Stimulated activated CD8-positive, alpha-beta memory T cell treated with anti-CD3 and anti-CD28 coated beads, Interleukin-4, amount 100 ng/mL, for 4 hours (primary cell): ENCODE data around the gene PIGK.

ENCODE experiments used
- DNase-seq, 2 donors: peaks; one replicate each; pipeline ENCODE4 v3.0.0-alpha.2; 2020; ENCODE audit warnings: low read depth in 2 of 2, low spot score in 1 of 2

The PIGK gene

DNA sequence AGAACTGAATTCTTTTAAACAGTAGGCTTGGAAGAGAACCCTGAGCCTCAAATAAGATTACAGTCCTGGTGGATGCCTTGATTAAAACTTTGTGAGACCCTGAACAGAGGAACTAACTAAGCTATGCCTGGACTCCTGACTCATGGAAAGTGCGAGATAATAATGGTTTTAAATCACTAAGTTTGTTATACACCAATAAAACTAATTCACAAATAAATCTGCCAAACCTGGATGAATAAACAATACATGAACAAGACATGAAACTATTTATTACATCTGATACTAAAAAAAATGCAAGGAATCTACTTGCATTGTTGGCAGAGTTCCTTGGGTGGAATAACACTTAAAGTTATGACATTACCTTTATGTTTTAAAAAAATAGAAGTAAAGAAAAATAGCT is 118.4 kb downstream of the PIGK start:
- DNase-seq = no peak

DNA sequence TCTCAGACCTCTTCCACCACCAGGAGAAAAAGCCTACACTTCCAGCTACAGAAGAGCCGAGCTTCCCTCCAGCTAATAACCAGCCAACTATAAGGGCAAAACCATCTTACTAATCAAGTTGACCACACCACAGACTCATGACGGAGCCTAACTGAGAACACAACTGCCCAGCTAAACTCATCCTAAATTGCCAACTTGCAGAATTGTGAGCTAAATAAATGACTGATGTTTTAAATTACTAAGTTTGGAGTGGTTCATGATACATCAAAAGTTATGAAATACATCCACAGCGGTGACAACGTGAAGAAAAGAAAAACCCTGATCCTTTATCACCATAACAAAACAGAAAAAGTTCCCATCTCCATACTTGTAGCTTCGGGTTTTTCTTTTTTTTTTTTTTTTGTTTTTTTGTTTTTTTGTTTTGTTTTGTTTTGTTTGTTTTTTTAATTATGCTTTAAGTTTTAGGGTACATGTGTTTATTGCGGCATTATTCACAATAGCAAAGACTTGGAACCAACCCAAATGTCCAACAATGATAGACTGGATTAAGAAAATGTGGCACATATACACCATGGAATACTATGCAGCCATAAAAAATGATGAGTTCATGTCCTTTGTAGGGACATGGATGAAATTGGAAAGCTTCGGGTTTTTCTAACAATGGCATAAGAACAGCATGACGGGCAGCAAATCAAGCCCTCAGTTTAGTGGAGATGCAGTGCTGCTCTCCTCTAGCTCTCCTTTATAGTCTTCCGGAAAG is 122.6 kb downstream of the PIGK start:
- DNase-seq = no peak

DNA sequence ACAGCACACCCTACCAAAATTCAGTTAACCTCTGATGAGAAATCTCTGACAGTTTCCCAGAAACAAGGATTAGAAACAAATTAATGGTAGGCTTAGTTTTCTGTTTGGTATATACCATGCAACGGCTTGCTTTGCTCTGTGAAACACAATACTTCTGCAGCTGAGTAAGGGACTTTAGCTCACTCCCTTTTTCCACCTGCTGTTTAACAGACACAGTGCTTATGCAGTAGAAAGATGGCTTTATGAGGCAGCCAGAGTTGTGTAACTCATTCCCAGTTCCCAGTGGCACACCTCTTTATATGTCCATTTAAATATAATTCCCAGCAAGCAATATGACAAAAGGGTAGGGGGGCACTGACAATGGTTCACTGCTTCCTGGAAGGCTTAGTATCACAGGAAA is 124.0 kb downstream of the PIGK start:
- no peak for DNase-seq

DNA sequence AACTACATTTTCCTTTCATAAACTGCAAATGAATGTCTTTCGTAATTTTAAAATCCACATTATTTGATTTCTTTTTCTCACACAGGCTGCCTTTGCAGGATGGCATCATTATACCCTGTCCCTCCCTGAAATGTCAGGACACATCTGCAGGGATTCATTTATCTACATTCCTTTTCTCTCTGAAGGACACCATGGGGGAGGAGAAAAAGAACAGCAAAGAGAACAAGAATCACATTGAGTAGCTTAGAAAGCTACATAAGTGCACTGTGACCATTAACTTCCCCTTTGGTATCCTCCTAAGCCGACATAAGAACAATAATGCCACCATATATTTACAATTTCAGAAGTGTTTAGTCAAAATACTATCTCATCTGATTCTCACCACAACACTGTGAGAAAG is 129.5 kb downstream of the PIGK start:
- no peak for DNase-seq

DNA sequence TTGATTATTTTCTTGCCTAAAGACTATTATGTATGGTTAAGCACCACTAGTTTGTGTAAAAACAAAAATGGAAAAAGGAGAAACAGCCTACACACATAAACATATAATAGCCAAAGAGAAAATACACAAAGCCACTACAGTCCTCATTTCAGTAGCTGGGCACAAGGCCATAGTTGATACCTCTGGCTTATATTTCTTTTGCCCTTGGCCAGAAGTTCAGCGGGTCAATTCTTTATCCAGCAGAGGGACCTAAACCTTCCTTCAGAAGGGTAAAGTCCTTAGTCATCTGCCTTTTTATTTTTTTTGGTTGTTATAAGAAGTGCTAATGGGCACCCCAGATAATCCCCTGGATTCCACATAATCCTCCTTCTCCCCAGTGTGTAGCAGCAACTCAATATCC is 134.1 kb downstream of the PIGK start:
- DNase-seq = no peak

DNA sequence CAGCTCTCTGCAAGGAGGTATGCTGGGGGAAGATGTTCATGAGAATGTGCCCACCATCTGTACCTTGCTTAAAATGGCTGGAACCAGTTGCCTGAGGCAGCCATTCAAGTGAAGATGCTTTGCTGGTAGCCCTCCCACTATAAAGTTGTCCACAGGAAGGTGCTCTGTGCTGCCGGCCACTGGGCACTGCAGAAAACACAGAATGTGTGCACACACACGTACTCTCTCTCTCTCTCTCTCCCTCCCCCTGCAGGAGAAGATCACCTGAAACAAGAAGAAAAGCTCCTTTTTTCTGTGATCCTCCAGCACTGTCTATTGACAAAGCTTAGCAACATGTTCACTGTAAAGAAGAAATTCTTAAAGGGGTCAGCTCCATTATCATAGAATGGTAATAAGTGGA is 134.8 kb downstream of the PIGK start:
- no peak for DNase-seq

DNA sequence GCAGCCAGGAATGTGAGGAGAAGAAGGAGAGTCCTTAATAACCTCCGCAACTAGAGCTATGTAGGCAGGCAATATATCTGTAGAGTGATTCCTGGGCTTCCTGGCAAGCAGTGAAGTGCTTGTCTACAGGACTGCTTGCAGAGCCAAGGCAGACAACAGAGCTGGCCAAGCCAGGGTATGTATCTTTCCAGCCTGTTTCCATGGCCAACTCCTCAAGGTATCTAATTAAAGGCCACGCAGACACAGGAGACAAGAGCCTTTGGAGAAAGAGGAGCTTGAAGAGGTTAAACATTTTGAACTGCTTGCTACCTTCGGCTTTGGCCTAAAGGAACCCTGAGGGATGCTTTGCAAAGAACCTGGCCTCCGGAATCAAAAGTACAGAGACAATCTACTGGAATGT is 137.4 kb downstream of the PIGK start:
- no peak for DNase-seq

DNA sequence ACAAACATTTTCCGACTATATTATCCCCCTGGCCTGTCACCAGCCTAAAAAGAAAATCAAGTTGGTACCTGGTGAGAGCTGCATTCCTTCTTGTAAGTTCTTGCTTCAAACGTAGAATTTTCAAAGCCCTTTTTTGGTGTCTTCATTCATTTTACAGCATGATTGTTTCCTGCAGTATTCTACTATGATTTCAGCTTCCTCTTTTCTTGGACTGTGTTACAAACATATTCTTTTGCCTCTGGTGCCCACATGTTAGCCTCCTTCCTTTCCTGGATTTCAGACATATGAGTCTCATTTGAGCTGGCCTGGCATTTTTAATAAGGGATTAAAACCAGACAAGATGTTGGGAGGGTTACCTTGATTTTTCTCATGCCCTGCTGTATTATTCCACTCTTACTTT is 142.5 kb downstream of the PIGK start:
- DNase-seq = no peak

DNA sequence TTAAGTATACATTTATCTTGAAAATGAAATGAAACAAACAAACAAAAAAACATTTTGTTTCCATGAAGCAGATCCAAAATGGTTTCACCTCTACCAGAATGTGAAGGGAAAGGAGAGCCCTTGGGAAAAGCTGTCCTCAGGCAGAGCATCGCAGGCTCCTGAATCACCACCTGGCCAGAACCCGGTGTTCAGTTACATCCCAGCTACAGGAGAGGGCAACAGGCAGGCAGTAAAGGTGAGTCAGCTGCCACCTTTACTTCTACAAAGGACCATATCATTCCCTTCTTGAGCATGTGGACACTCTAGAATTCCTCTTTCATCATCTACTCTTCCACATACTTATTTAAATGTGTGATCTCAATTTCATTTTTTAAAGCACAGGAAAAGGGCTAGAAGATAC is 151.2 kb downstream of the PIGK start:
- no peak for DNase-seq

DNA sequence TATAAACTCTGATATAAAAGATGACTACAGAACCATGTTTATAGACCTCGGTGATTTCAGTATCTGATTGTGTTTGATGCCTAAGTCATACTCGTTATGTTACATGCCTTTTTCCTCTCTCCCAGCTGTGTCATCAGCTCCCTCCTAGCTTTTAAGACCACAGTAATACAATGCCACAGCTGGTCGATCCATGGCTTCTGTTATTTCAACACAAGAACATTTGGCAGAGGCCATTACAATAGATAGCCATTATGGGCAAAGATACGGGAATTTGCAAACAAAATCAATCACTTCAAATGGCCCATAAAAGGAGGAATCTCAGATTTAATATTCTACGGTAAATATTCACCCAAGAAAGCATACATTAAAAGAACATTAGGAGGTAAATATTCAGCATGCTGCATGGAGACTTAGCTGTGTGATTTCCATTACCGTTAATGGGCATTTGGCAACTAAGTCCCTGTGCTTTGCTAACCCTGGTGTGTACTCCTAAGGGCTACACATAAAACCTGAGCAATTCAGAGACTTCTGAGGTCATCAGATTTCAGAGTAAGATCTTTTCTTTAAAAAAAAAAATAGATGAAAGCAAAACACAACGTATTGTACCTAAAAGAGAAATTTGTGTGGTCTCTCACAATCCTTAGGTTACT is 153.4 kb downstream of the PIGK start:
- no peak for DNase-seq

DNA sequence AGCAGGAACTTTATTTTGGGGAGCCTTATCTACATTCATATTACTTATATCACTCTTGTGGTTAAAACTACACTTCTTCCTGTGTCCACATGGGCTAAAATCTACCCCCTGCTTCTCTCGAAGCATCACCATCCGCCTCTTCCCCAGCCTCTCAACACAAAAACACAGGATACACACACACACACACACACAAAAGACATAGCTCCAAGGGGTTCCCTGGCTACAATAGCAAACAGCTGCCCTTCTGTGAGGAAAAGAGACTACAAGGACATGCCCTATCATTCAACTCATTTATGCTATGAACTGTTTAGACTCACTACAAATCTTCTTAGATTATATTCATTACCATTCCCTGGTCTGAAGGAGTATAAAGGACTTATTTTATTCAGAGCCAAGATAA is 155.0 kb downstream of the PIGK start:
- no peak for DNase-seq

DNA sequence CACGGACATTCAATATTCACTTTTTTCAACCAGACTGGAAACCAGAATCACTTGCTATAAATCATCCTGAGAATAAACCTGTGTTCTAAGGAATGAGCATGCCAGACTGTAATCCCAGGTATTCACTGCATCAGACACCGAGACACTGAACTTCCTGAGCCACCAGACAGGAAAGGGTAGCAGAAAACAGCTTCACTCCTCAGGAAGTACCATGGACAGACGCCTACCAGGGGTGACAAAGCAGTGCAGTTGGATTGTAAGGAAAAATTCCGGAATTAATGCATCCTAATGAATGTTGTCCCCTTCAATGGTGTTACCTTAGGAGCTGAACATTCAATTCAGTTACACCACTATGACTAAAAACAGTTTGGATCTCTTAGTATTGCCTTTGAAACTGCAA is 156.1 kb downstream of the PIGK start:
- no peak for DNase-seq

DNA sequence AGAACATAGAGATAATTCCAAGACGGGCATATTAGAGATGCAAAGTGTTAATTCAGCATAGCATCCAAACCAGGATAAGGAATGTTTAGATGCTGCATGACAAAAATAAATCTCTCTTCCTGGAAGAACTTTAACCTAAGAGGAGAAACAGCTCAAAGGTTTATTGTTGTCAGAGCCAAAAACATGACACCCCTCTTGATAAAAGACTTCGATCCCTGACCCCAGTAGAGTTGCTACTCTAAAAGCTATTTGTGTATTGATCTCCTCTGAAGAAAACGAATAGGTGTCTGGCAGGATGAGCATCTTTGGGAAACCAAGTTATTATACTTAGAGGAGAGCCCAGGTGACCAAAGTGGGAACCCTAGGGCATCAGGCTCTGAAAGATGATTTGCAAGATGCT is 158.1 kb downstream of the PIGK start:
- DNase-seq = no peak

DNA sequence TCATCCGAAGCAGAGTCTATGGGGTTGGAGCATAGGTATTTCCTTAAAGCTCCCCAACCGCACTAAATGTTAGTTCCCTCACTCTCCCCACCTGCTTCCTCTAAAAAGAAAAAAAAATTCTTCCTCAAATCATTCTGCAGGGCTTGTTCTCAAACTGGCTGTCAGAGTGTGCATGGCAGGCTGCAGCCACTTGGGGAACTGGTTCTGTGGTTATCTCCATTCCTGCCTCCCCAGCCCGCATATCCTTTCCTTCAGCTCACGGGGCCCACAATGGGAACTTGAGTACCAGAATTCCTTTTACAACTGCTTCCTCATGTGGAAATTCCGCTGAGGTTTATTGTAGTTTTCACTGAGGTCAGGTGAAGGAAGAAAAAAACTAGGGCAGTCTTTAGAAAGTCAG is 159.2 kb downstream of the PIGK start:
- DNase-seq = no peak

DNA sequence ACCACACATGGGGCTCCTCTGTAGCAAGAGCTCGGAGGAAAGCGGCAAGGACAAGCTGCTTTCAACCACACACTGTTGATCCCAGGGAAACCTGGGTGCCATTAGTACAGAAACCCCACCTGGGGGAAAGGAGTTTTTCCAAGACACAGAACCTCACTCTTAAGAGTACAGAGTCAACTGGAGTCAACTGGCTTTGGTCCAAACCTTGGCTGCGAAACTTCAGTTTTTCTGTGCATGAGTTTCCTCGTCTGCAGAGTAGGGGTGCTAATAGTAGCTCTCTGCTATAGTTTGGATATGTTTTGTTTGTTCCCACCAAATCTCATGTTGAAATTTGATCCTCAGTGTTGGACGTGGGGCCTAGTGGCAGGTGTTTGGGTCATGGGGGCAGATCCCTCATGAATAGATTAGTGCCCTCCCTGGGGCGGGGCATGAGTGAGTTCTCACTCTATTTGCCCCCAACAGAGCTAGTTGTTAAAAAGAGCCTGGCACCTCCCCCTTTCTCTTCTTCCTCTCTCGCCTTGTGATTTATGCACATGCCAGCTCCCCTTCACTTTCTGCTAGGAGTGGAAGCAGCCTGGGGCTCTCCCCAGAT is 161.1 kb downstream of the PIGK start:
- no peak for DNase-seq

DNA sequence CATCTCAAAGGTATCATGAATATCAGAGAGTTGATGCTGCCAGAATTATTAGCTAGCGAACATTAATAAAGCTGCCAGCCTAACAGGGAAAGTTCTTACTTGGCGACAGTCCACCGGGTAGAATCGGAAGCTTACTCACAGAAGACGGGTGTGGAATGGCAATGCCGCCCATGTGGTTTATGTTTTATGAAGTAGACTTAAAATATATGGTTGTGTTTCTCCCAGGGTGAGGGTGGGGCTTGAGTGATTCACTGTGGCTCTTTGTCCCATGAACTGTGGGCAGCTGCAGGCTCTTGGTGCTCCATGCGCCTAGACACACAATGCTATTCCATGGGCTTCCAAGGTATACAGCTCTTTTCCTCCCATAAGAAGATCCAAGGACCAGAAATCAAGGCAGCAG is 162.7 kb downstream of the PIGK start:
- DNase-seq = no peak

DNA sequence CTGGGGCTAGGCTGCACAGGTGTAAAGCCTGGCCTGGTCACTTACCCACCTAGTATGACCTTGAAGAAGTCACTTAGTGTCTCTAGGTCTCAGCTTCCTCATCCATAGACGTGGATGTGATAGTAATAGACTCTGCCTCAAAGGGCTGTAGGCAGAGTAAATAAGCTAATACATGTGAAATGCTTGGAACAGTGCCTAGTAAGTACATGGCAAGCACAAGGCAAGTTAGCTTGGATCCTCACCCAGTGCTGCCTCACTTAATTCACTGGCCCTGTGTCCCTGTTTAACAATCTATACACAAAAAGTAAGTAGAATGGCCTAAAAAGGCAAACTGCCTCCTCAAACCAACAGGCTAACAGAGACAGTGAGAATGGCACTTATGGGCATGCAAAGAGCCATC is 167.8 kb downstream of the PIGK start:
- no peak for DNase-seq

DNA sequence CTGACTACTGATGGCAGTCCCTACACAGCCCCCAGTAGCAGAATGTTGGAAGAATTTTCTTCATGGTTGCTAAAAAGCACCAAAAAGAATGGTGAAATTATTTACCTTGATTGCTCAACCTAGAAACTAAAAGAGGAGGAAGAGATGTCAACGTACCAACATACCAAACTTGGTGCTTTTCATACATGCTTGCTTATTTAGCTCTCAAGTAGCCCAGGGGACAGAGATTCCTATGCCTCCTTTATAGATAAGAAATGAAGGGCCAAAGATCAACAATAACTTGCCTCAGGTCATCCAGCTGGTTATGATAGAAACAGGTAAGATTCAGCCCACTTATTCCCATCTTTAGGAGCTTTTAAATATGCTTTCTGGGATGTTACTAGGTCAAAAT is 170.6 kb downstream of the PIGK start:
- DNase-seq = no peak

DNA sequence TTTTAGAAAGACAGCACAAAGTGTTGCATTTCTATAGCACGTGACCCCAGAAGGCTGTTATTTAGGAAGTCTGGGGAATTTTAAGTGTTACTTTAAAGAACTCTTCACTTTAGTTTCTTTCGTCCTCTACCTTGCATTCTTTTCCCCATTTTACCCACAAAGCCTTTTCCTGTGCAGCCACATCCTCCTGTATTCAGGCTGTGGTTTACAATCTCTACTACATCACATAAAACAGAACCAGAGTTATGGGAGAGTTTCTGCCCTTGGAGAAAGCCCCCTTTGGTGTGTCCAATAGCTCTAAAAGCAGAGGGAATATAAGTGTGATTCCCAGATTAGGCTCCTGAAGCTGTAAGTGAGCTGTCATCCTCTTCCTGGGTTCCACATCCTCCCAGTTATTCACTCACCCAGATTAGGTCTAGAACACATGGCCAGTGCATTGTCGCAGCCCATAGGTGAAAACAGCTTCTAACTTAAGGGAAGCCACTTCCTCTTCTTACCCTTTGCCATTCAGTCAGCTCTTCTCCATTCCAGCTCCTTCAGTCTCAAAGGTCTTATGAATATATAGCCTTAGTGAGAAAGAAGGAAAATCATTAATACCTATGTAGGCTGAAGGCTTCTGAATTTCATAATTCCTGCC is 171.1 kb downstream of the PIGK start:
- no peak for DNase-seq

DNA sequence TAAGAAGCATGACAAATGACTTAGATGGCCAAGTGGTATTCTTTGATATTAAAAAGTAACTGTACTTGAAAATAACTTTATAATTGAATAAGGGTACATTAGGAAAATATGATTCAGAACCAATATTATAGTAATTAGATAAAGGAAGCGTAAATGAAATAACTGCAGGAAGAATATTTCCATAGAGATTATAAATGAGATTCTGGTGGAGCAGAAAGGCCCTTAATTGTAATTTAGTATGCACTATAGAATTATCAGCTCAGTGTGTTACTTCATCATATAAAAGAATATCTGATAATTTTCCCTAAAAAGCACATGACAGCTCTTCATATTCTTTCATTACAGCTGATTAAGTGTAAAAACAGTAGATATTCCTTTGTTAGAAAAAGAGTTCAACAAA is 171.7 kb downstream of the PIGK start:
- no peak for DNase-seq

DNA sequence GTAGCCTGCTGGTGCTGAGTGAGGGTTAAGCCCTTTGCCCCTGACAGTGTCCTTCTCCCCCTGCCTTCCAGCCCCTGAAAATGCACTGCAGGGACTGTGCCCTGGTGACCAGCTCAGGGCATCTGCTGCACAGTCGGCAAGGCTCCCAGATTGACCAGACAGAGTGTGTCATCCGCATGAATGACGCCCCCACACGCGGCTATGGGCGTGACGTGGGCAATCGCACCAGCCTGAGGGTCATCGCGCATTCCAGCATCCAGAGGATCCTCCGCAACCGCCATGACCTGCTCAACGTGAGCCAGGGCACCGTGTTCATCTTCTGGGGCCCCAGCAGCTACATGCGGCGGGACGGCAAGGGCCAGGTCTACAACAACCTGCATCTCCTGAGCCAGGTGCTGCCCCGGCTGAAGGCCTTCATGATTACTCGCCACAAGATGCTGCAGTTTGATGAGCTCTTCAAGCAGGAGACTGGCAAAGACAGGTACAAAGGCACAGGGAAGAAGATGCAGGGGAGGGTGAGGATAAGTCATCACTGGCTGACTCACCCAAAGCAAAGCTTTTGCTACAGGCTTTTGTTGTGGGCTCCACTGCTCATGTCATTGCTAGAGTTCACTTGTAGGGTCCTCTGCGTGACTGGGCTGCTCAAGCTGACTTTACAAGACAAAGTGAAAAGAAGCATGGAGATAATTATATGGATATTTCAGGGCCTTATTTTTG is 174.9 kb downstream of the PIGK start:
- DNase-seq = no peak

DNA sequence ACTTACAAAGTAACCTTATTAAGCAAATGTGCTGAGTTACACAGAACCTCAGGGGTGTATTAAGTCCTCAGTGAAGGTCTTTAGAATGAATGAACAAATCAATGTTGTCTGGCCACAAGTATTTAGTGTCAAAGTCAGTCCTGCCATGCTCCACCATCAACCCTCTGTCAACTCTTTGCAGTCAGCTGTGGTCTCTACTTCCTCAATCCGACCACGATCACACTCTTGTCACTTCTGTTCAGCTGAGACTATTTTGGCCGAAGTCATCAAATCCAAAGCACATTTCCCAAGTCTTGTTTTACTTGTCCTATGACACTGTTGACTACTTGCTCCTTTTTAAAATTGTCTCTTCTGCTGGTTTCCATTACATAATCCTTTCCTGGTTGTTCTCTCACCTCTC is 178.4 kb downstream of the PIGK start:
- no peak for DNase-seq
